Renal pelvis (tissue), 12 donors: Measurements from ENCODE around the gene TMPRSS11D. TPM values are rescaled to one million over a fixed set of nuclear protein-coding genes. Genes with fewer than 3 reads are reported as not detected.

ENCODE experiments used
- DNase-seq: peaks from one replicate; pipeline ENCODE4 v3.0.0-alpha.2; 2013
- long read RNA-seq, 16 experiments: transcript quantifications; one replicate each; lab custom pipeline, GENCODE V29; 2026
- polyA plus RNA-seq, 3 donors: library from polyadenylated mRNA; unstranded; fragments of 120-200 nt; gene quantifications; one replicate each; pipeline ENCODE4 v1.2.1, GENCODE V29; 2013; ENCODE audit not compliant: insufficient read length in 3 of 3

Gene TMPRSS11D
- polyA plus RNA-seq = under 1 TPM in 1 of 3 donors, not detected in 2; 0.27 TPM
- long read RNA-seq, donor 1 = 0 reads
- long read RNA-seq, donor 2 = 0 reads
- long read RNA-seq, donor 3 = 0 reads
- long read RNA-seq, donor 4 = 0 reads
- long read RNA-seq, donor 5 = 0 reads
- long read RNA-seq, donor 6 = 0 reads
- long read RNA-seq, donor 7 = 0 reads
- long read RNA-seq, donor 8 = 0 reads
- long read RNA-seq, donor 9 = 0 reads
- long read RNA-seq, donor 10 = 0 reads
- long read RNA-seq, donor 11 = 0 reads
- long read RNA-seq, donor 12 = 0 reads
- long read RNA-seq, donor 13 = 0 reads
- long read RNA-seq, donor 14 = 0 reads
- long read RNA-seq, donor 15 = 0 reads
- long read RNA-seq, donor 16 = 0 reads

GRCh38 chr4:67883902-67884301 lies at the start of gene TMPRSS11D:
Gene TMPRSS11D (minus strand): TSS chr4:67884002. CDS start chr4:67883933, 69 bp downstream.
- DNase-seq = no peak

- no peak for DNase-seq
Measured at GRCh38 chr4:67933038-67933437, 49.2 kb upstream of the TMPRSS11D start.

- no peak for DNase-seq
Measured at GRCh38 chr4:67931256-67931655, 47.5 kb upstream of the TMPRSS11D start.

GRCh38 chr4:67929426-67929825 lies 45.6 kb upstream of the TMPRSS11D start:
- no peak for DNase-seq

- DNase-seq = no peak
Measured at GRCh38 chr4:67928546-67928945, 44.7 kb upstream of the TMPRSS11D start.

GRCh38 chr4:67927251-67927650 lies 43.4 kb upstream of the TMPRSS11D start:
- DNase-seq = no peak

GRCh38 chr4:67926485-67926884 lies 42.7 kb upstream of the TMPRSS11D start:
- DNase-seq = no peak

- DNase-seq = no peak
Measured at GRCh38 chr4:67922697-67923096, 38.9 kb upstream of the TMPRSS11D start.

GRCh38 chr4:67918428-67918827 lies 34.6 kb upstream of the TMPRSS11D start:
- no peak for DNase-seq

GRCh38 chr4:67915400-67915966 lies 31.7 kb upstream of the TMPRSS11D start:
- no peak for DNase-seq

GRCh38 chr4:67912080-67912479 lies 28.3 kb upstream of the TMPRSS11D start:
- DNase-seq = no peak

- no peak for DNase-seq
Measured at GRCh38 chr4:67911638-67912037, 27.8 kb upstream of the TMPRSS11D start.

GRCh38 chr4:67911141-67911540 lies 27.3 kb upstream of the TMPRSS11D start:
- DNase-seq = no peak

- DNase-seq = no peak
Measured at GRCh38 chr4:67910585-67910905, 26.7 kb upstream of the TMPRSS11D start.

GRCh38 chr4:67909905-67910584 lies 26.2 kb upstream of the TMPRSS11D start:
- no peak for DNase-seq

- DNase-seq = no peak
Measured at GRCh38 chr4:67907650-67908049, 23.8 kb upstream of the TMPRSS11D start.

- no peak for DNase-seq
Measured at GRCh38 chr4:67899096-67899495, 15.3 kb upstream of the TMPRSS11D start.

- DNase-seq = no peak
Measured at GRCh38 chr4:67897686-67898085, 13.9 kb upstream of the TMPRSS11D start.

- DNase-seq = no peak
Measured at GRCh38 chr4:67896421-67897065, 12.7 kb upstream of the TMPRSS11D start.

GRCh38 chr4:67894659-67895058 lies 10.9 kb upstream of the TMPRSS11D start:
- no peak for DNase-seq

- no peak for DNase-seq
Measured at GRCh38 chr4:67892905-67893304, 9.1 kb upstream of the TMPRSS11D start.

- DNase-seq = no peak
Measured at GRCh38 chr4:67892253-67892652, 8.5 kb upstream of the TMPRSS11D start.

- DNase-seq = no peak
Measured at GRCh38 chr4:67891645-67892044, 7.8 kb upstream of the TMPRSS11D start.
